Nephron (organoid): Measurements from ENCODE around the gene ATP5PO.
A peak's percentile ranks its signal among the peaks of the same experiment; 100 is the strongest.

Experiments used
- H3K27ac Mint-ChIP-seq, 3 experiments: 2 replicates each; pipeline ENCODE4 v1.8.0; 2020; ENCODE audit warnings: mixed read lengths in 3 of 3, mild to moderate bottlenecking in 2 of 3, moderate library complexity in 1 of 3
- H3K27me3 Mint-ChIP-seq: 2 replicates; pipeline ENCODE4 v1.8.0; 2021; ENCODE audit warnings: low read depth, mild to moderate bottlenecking, moderate library complexity, mixed read lengths
- H3K36me3 Mint-ChIP-seq: 2 replicates; pipeline ENCODE4 v1.8.0; 2020; ENCODE audit warnings: low read depth, mixed read lengths
- H3K4me1 Mint-ChIP-seq: 2 replicates; pipeline ENCODE4 v1.8.0; 2020; ENCODE audit warnings: mixed read lengths
- H3K4me3 Mint-ChIP-seq, 3 experiments: 2 replicates each; pipeline ENCODE4 v1.8.0; 2020; ENCODE audit warnings: mild to moderate bottlenecking in 3 of 3, mixed read lengths in 3 of 3, moderate library complexity in 2 of 3
- H3K9me3 Mint-ChIP-seq: 2 replicates; pipeline ENCODE4 v1.8.0; 2020; ENCODE audit warnings: mixed read lengths
- CTCF ChIP-seq, 3 experiments: fragments of 200-600 bp; sonication (generic); IDR thresholded peaks; one replicate each; pipeline ENCODE4 v1.5.0; 2021; ENCODE audit warnings: antibody characterized with exemption in 3 of 3; ENCODE audit not compliant: unreplicated experiment in 3 of 3

The ATP5PO gene

GRCh38 chr21:33943293-33943692 lies 27.7 kb upstream of the ATP5PO start:
- Mint-ChIP-seq H3K36me3 (peaks cover 25% of the 10 kb centered on the region), H3K27me3 (no peaks in the 10 kb centered on the region), H3K9me3 (peaks cover 6% of the 10 kb centered on the region), H3K27ac (no peak overlapping the region), H3K4me3 (no peak overlapping the region), H3K4me1 (peaks cover 13% of the 10 kb centered on the region)
- TF ChIP-seq CTCF (IDR thresholded peaks at IDR 0.05; ENCODE audit: unreplicated experiment in 3 of 3) = no peak

GRCh38 chr21:33942426-33942825 lies 26.8 kb upstream of the ATP5PO start:
- Mint-ChIP-seq H3K9me3 (peaks cover 6% of the 10 kb centered on the region), H3K4me3 (no peak overlapping the region), H3K27me3 (no peaks in the 10 kb centered on the region), H3K36me3 (peaks cover 25% of the 10 kb centered on the region), H3K27ac (no peak overlapping the region), H3K4me1 (peaks cover 5% of the 10 kb centered on the region)
- no peak for TF ChIP-seq CTCF (IDR thresholded peaks at IDR 0.05; ENCODE audit: unreplicated experiment in 3 of 3)

- Mint-ChIP-seq H3K36me3 (peaks cover 25% of the 10 kb centered on the region), H3K4me1 (no peaks in the 10 kb centered on the region), H3K27me3 (no peaks in the 10 kb centered on the region), H3K4me3 (no peak overlapping the region), H3K27ac (peak overlapping the region in 1 of 3 experiments; percentile 9), H3K9me3 (peaks cover 6% of the 10 kb centered on the region)
- no peak for TF ChIP-seq CTCF (IDR thresholded peaks at IDR 0.05; ENCODE audit: unreplicated experiment in 3 of 3)
These were observed 25.3 kb upstream of the ATP5PO start for GRCh38 chr21:33940881-33941245.

GRCh38 chr21:33940164-33940880 lies 24.7 kb upstream of the ATP5PO start:
- TF ChIP-seq CTCF (IDR thresholded peaks at IDR 0.05; ENCODE audit: unreplicated experiment in 3 of 3) = no peak
- H3K4me1 Mint-ChIP-seq = no peaks in the 10 kb centered on the region

GRCh38 chr21:33939226-33939625 lies 23.6 kb upstream of the ATP5PO start:
- H3K4me1 Mint-ChIP-seq = peaks cover 3% of the 10 kb centered on the region
- peaks cover 19% of the 10 kb centered on the region for H3K36me3 Mint-ChIP-seq
- H3K9me3 Mint-ChIP-seq = peaks cover 2% of the 10 kb centered on the region
- H3K27me3 Mint-ChIP-seq = no peaks in the 10 kb centered on the region
- no peak overlapping the region for H3K4me3 Mint-ChIP-seq
- H3K27ac Mint-ChIP-seq = peak overlapping the region in 1 of 3 experiments; percentile 50
- no peak for TF ChIP-seq CTCF (IDR thresholded peaks at IDR 0.05; ENCODE audit: unreplicated experiment in 3 of 3)

More at GRCh38 chr21:33940164-33940880, 24.7 kb upstream of the ATP5PO start:
- Mint-ChIP-seq H3K4me3 (no peak overlapping the region), H3K36me3 (peaks cover 25% of the 10 kb centered on the region), H3K9me3 (peaks cover 6% of the 10 kb centered on the region), H3K27ac (peak overlapping the region in 1 of 3 experiments; percentile 9), H3K27me3 (no peaks in the 10 kb centered on the region)

- Mint-ChIP-seq H3K27ac (no peak overlapping the region), H3K27me3 (no peaks in the 10 kb centered on the region), H3K9me3 (peaks cover 2% of the 10 kb centered on the region), H3K4me1 (peaks cover 3% of the 10 kb centered on the region), H3K36me3 (peaks cover 18% of the 10 kb centered on the region), H3K4me3 (no peak overlapping the region)
- no peak for TF ChIP-seq CTCF (IDR thresholded peaks at IDR 0.05; ENCODE audit: unreplicated experiment in 3 of 3)
These were observed 22.8 kb upstream of the ATP5PO start for GRCh38 chr21:33938381-33938780.
